Cerebellar cortex (tissue), 1 donor: ENCODE data around the gene NTMT1.
"Not testable (repeated sequence)": the region's sequence is repeated elsewhere in the genome, so short reads cannot be mapped to it uniquely, and the experiment has no call there.

Experiments used
- DNase-seq: peaks from one replicate; pipeline ENCODE4 v3.0.0-alpha.2; 2015; ENCODE audit warnings: low spot score

The NTMT1 gene, protein sequence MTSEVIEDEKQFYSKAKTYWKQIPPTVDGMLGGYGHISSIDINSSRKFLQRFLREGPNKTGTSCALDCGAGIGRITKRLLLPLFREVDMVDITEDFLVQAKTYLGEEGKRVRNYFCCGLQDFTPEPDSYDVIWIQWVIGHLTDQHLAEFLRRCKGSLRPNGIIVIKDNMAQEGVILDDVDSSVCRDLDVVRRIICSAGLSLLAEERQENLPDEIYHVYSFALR

DNA sequence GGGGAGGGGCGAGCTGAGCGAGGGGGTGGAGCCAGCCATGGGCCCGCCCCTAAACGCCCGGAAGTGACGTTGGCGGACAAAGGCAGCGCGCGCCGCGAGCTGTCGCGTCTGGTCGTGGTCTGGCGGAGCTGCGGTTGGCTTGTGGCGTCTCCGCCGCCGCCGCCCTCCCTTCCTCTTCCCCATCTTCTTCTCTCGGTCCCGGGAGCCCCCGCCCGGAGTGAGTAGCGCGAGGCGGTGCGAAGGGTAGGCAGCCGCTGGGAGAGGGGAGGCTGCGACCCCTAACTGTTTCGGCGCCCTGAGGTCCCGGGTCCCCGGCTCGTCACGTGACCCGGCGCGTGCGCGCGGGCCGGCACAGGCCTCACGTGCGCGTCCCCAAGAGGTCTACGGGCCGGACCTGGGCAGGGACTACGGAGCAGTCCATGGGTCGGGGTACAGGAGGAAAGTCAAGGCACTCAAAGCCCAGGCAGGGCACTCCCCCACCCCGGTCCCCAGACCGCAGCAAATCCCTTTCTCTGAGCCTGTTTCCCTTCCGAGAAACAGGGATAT is at the start of gene NTMT1:
Gene NTMT1 (plus strand): TSS at position 85 of the 546 bp plus-strand sequence. CDS start 6,541 bp downstream, outside the sequence.
- DNase-seq: peak; percentile 86

DNA sequence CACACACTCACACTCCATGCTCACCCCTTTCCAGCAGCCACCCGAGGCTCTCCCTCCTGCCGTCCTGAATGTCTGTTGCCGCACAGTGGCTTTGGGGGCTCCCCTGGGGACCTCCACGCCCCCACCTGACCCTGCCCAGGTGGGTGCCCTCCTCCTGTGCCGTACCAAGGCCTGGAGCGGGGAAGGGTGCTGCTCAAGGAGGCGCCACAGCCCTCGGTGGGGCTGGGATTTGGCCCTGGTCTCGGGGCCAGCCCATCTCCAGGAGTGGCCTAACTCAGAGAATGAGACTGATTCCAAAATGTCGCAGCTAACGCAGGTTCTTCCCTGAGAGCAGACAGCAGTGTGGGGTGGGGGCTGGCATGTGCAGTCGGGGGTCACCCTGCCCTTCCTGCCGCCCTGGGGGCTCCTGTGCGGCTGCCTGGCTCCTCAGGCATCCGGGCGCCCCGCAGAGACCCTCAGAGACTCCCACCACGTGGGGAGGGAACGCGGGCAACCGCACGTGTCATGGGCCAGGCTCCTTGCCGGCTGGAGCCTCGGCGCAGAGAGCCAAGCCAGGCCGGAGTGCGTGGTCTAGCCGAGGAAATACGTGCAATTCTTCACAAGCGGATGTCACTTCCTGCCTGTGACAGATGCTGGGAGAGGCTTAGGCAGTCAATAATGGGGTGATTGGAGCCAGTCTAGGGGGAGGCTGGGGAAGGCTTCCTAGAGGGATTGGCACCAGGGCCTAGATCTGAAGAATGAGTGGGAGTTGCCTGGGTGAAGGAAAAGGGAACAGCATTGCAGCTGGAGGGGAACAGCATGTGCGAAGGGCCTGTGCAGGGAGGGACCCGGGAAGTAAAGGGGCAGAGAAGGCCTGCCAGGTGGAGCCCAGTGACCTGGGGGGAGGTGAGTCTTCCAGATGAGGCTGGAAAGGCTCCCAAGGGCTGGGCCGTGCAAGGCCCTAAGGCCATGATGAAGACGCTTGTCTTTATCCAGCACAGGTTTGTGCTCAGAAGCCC is 49.1 kb upstream of the NTMT1 start:
- no peak for DNase-seq

DNA sequence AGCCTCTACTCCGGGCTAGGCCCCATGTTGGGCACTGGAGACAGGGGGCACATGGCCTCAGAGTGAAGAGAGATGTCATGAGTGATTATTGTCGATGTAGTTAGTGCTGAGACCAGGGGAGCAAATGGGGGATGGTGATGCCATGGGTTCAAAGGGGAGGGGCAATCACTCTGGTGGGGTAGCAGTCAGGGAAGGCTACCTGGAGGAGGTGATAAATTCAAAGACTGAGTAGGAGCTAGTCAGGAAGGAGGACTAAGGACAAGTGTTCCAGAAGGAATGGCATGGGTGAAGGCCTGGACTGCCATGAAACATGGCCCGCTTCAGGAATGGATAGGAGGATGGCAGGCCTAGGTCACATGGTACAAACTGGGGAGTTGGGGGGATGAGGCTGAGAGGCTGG is 46.7 kb upstream of the NTMT1 start:
- DNase-seq: no peak

DNA sequence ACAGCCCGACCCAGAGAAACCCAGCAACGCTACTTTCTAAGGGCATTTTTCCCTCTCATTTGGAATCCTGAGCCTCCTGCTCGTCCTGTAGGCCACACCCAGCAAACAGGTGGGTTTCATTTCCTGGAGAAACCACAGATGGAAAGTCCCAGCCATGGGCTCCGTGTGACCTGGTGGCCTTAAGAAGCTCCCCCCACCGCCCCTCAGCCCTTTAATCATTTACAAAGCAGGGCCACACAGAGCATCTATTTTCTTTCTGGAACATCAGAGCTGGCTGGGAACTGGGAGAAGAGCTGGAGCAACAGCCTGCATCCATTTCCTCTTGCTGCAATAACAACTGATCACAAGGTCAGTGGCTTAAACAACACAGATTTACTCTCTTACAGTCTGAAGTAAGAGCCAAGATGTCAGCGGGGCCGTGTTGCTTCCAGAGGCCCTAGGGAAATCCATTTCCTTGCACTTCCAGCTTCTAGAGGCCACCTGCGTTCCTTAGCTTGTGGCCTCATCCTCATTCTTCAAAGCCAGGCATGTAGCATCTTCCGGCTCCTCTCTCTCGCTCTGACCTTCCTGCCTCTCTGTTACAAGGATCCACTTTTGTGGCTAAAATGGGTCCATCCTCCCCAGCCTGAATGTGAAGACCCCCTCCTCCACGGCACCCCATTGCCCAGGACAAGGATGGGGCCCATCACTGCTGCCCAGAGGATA is 45.6 kb upstream of the NTMT1 start:
- DNase-seq: no peak

DNA sequence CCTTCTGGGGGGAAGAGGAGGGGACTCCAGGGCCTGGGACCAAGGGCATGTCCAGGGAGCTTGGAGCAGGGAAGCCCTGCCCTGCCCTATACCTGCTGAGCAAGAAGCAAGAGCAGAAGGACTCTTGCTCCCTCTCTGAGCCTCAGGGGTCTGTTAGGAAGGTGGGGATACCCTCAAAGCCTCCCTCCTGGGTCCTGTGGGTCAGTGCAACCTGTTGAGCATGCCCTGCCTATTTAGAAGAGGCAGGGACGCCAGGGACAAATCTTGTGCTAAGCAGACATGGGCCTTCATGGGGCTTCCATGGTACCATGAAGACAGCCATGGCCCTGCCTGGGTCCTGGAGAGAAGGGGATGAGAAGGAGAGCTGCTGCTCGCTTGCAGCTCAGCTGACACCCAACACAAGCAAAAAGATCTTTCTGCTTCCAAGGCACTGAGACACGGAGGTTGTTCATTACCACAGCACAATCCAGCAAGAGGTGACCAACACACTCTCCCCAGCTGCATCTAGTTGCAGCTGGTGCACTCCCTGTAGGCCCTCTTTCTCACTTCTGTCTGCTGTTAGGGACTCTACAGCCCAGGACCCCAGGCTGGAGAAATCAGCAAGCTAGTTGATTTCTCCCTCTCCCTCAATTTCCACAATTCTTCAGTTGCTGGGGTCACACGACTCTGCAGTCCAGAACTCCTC is 44.3 kb upstream of the NTMT1 start:
- no peak for DNase-seq

DNA sequence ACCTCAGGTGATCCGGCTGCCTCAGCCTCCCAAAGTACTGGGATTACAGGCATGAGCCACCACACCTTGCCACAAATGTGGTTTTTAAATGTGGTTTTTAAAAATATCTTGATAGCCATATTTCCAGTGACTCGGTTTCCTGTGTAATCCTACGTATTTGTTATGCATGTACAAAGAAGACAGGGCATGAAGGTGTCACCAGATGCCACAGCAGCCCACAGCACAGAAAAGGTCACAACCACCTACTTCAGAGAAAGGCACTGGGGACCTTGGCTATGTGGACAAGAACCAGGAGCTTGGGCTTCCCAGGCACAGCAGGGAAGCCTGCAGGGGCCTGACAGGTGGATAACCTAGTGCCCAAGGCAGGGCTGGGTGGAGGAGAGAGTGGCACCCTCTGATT is 43.1 kb upstream of the NTMT1 start:
- no peak for DNase-seq

DNA sequence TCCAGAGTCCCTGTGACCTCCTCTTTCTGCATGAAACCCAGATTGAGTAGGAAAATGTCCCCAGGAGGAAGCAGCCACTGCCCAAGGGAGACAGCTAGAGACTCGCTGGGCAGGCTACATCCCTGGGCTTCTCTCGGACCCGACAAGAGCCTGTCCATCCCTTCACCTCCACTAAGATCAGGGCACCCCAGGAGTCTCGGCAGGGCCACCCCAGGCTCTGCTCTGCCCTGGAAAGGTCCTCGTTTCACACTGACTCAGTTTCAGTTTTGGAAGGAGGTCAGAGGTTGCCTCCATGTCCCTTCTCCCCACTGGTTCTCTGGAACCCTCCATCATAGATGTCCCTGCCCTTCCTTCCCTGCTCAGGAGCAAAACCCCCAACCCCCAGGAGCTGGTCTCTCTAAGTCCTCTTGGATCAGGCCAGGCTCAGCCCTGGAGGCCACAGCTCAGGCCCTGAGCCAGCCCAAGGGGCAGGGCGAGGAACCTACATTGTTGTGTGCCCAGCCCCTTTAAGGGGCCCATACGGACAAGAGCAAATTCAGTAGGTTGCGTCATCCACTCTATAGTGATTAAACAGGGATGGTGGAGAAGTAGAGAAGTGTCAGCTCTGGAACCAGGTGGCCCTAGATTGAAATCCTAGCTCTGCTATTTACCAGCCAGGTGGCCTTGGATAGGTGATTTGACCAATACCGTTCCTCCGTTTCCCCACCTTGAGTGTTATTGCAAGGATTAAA is 42.5 kb upstream of the NTMT1 start:
- no peak for DNase-seq

DNA sequence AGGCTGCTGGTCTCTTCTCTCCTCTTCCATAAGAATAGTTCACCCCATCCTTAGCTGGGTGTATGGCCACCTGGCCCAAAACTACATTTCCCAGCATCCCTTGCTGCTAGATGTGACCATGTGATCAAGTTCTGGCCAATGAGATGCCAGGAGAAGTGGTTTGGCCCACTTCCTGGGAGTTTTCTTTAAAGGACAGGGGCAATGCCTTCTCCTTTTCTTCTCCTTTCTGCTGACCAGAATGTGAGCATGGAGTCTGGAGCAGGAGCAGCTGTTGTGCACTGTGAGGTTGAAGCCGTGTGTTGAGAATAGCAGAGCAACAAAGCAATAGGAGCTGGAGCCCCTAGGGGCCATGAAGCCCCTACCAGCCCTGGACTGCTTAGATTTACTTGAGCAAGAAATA is 41.8 kb upstream of the NTMT1 start:
- peak; percentile 91 for DNase-seq

DNA sequence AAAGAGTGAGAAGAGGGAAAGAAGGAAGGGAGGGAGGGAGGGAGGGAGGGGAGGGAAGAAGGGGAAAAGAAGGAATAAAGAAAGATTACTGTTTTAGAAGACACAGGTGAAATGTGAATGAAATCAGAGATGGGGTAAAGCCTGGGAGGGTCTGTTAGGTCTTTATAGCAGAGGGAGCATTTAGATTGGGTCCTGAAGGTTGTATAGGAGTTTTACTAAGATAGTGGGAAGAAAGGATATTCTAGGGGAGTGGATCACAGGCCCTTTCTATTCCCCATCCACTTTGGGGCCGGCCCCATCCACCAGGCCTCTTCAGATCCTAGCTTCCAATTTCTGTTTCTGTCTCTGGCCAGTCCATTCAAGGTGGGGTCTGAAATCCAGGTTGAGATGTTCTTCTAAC is 40.6 kb upstream of the NTMT1 start:
- DNase-seq: no peak

DNA sequence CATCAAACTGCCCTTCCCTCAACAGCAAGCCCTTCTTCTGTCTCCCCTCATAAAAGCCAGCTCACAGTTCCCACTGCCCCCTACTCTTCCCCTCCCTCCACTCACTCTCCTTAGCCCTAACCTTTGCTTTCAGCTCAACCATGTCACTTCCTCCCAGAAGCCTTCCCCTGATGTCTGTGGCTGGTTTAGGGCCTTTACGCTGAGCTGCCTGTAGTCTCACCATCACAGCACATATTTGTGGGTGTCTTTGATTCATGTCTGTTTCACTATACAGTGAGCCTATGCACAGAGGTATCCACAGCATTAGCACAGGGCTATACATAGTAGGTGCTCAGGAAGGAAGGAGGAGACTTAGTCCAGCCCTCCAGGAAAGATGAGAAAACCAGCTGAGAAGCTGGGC is 39.7 kb upstream of the NTMT1 start:
- no peak for DNase-seq

DNA sequence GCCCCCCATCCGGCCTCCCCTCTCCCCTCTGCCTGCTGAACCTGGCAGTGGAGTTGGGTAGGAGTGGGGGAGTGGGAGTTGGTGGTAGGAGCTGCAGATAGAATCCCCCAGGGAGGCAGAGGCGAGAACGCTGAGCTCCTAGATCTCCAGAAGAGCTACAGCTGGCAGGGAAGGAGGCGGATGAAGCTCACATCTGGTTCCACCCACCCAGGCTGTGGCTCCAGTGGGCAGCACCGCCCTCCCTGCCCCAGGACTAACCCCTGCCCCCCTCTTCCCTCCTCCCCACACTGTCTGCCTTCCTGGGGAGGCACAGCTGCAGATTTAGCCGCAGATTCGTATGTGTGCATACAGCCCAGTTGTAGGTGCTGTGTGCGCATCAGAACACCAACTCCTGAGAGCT is 39.3 kb upstream of the NTMT1 start:
- DNase-seq: no peak

DNA sequence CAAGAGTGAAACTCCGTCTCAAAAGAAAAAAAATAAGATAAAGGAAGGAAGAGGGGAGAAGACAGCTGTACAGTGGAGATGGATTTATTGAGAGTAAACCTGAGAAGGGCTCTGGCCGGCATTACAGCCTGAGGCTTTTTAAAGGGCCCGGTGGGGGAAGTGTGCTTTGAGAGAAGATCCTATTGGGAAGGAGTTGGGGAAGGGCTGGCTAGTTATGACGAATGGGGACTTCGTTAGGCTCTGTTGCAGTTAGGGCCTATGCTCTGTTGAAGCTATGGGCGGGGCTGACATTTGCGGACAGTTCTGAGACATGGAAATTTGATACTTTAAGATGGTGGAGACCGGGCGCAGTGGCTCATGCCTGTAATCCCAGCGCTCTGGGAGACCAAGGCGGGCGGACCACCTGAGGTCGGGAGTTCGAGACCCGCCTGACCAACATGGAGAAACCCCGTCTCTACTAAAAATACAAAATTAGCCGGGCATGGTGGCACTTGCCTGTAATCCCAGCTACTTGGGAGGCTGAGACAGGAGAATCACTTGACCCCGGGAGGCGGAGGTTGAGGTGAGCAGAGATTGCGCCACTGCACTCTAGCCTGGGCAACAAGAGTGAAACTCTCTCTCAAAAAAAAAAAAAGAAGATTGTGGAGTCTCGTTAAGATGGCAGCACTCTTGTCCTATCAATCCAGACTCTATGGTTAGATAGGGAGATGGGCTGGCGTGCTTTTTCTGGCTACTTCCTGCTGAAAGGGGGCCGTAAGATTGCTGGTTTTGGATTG is 38.3 kb upstream of the NTMT1 start:
- no peak for DNase-seq

DNA sequence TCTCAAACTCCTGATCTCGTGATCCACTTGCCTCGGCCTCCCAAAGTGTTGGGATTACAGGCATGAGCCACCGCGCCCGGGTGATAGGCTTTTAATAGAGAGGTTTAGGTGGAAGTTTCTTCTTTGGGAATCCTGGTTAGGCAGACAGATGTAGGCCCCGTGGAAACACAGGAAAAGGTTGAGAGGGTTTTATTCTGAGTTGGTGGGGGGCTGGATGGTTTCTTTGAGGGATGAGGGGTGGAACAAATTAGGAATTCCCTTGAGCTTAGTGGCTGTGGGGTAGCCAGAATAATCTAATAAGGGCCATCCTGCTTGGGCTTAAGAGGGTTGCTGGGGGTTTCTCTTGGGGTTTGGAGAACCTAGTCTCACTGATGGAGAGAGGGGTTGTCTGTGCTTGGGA is 35.5 kb upstream of the NTMT1 start:
- DNase-seq: no peak

DNA sequence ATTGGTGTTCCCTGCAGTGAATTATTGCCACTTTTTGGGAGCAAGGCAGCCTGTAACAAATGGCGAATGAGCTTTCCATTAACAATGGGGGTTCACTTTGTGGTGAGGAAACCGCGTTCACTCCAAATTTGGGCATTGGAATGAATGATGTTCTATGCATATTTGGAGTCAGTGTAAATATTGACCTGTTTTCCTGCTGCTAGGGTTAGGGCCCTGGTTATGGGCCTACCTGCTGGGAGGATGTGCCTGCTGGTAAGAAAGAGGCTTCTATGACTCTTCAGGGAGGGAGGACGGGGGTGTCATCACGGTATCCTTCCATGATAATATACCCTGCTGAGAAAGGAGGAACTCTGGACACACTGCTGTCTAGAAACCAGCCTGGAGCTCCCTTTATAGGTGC is 34.0 kb upstream of the NTMT1 start:
- DNase-seq: no peak

DNA sequence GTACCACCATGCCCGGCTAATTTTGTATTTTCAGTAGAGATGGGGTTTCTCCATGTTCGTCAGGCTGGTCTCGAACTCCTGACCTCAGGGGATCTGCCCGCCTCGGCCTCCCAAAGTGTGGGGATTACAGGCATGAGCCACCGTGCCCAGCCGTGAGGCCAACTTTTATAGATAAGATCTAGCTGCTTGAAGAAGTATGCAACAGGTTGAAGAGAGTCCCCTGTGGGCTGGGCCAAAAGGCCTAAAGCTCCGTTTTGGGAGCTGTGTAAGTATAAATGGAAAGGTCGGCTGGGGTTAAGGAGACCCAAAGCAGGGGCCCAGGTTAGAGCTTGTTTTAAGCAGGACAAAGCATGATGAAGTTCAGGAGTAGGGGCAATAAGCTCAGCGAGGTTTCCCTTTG is 33.2 kb upstream of the NTMT1 start:
- not testable (repeated sequence) for DNase-seq

DNA sequence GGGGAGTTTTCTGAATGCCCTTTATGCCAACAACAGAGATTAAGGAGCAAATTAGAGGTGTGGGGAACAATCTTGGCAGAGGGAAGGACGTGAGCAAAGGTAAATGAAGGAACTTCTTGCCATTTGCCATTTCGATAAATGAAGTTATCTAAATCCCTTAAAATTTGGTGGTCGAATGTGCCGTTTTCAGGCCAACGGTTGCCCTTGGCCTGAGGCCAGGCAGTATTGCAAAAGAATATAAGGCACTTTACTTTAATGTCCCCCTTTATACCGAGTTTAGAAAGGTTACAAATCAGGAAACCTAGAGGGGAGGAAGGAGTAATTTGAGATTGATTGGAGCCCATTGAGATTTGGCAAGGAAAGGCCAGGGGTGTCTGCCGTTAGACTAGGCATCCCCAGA is 31.3 kb upstream of the NTMT1 start:
- no peak for DNase-seq

DNA sequence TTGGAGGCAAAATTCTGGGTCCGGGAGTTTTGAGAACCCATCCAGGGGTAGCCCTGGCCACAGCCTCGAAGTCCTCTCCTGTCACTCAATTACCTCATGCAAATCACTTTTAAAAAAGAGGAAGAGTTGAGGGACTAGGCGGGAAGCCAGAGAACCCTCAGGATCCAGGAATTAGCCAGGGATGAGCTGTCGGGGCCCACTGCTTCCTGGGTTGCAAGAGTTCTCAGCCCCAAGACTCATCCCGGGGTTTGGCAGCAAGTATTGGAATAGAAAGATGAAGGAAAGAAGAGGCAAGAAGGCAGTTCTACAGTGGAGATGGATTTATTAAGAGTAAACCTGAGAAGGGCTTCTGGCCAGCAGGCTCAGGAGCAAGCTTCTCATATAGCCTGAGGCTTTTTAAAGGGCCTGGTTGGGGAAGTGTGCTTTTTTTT is 30.6 kb upstream of the NTMT1 start:
- no peak for DNase-seq

DNA sequence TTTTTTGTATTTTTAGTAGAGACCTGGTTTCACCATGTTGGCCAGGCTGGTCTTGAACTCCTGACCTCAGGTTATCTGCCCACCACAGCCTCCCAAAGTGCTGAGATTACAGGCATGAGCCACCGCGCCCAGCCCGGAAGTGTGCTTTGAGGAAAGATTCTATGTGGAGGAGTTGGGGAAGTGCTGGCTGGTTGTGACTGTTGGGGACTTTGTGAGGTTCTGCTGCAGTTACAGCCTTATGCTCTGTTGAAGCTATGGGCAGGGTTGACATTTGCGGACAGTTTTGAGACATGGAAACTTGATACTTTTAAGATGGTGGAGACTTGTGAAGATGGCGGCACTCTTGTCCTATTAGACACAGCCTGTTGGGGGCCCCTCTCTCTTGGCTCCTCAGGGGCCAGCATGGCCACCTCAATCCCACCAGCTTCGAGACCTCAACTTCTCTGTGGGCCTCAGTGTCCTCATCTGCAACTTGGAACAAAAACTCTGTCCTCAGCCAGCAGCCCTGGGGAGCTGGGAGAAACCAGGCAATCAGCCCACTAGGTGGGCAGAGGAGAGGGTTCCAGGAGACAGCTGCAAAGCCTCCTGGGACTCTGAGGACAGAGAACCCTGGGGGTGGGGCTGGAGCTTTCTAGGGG is 29.9 kb upstream of the NTMT1 start:
- no peak for DNase-seq

DNA sequence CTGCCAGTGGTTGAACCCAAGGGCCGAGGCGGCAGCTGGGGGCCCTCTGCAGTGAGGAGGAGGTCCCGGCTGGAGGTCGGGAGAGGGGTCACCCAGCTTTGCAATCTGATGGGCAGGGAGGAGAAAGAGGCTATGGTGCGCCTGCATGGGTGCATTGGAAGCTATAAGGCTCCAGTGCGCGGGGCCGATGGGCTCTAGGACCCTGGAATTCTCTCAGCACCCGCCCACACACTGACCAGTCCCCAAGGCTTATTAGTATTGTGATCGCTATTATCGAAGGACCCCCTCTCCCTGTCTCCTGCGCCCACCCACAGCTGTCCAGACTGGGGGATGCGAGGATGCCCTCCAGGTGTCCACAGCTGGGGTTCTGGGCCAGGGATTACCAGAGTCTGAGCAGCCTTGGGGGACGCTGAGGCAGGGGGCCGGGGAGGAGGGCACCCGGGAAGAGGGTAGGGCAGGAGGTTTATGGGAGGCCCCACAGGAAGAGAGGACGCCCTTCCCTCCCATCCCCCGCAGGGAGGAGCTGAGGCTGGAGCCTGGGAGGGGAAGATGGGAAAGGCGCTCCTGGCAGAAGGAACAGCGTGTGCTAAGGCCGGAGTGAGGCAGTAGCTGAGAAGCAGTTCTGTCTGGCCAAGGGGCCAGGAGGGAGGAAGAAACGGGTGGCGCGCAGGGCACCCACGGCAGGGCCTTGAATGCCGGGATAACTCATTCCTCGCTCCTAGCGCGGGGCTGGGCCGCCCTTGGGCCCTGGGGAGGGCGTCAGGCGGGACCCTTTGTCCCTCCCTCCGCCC is 29.2 kb upstream of the NTMT1 start:
- peak; percentile 90 for DNase-seq
